Neural progenitor cell (in vitro differentiated cells): ENCODE results near the gene HPSE2.

Experiments used
- EZH2 ChIP-seq: fragments of 200-600 bp; sonication (generic); IDR thresholded peaks from 2 replicates; pipeline ENCODE4 v1.6.1; 2017; ENCODE audit warnings: antibody characterized with exemption, mild to moderate bottlenecking, moderate library complexity
- TF ChIP-seq, protein P1 (sequence below): fragments of 200-600 bp; sonication (generic); IDR thresholded peaks from 2 replicates; pipeline ENCODE4 v1.5.1; 2017; ENCODE audit warnings: antibody characterized with exemption, mild to moderate bottlenecking

DNA sequence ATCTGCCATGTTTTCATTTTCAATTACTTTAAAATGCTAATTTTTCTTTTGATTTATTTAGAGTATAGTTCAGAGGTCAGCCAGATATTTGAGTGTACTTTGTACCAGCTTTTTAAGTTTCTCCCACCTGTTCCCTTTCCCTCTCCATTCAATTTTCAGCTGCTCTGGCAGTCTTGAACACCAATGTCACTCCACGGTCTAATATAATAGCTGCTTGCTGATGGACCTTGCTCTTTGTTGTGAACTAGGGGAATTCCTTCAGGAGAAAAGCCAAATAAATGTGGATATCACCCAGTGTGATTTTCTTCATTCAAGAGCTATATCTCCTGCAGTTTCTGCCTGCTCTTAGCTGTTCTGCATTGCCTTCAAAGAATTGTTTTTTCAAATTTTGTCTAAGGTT is 785.0 kb downstream of the HPSE2 start:
- TF ChIP-seq, protein P1, sequence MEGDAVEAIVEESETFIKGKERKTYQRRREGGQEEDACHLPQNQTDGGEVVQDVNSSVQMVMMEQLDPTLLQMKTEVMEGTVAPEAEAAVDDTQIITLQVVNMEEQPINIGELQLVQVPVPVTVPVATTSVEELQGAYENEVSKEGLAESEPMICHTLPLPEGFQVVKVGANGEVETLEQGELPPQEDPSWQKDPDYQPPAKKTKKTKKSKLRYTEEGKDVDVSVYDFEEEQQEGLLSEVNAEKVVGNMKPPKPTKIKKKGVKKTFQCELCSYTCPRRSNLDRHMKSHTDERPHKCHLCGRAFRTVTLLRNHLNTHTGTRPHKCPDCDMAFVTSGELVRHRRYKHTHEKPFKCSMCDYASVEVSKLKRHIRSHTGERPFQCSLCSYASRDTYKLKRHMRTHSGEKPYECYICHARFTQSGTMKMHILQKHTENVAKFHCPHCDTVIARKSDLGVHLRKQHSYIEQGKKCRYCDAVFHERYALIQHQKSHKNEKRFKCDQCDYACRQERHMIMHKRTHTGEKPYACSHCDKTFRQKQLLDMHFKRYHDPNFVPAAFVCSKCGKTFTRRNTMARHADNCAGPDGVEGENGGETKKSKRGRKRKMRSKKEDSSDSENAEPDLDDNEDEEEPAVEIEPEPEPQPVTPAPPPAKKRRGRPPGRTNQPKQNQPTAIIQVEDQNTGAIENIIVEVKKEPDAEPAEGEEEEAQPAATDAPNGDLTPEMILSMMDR = no peak
- TF ChIP-seq EZH2 = no peak
